ENCODE data around the gene ATP8B4.

Gene ATP8B4

GRCh38 chr15:50108461-50108860, 10.6 kb downstream of the ATP8B4 start:
- Histone ChIP-seq H2AFZ (ENCODE audit: insufficient read depth, low read length, poor library complexity) (no peak overlapping the region), H3K4me1 (ENCODE audit: control insufficient read depth in 1 of 2, insufficient read depth in 2 of 2, low read length in 2 of 2) (no peaks in the 10 kb centered on the region)

GRCh38 chr15:50107591-50108408, 11.2 kb downstream of the ATP8B4 start:
- H4K91ac ChIP-seq (ENCODE audit: low read depth, low read length) = no peak overlapping the region
- no peaks in the 10 kb centered on the region for H3K4me1 ChIP-seq (ENCODE audit: control insufficient read depth in 1 of 2, insufficient read depth in 2 of 2, low read length in 2 of 2)
- no peaks in the 10 kb centered on the region for H3K9me3 ChIP-seq (ENCODE audit: insufficient read depth, low read depth, low read length)
- peak overlapping the region; percentile 26 for H3K9ac ChIP-seq (ENCODE audit: low read length)
- H3K18ac ChIP-seq (ENCODE audit: low read length) = no peak overlapping the region
- no peak overlapping the region for H2BK12ac ChIP-seq (ENCODE audit: low read length)
- no peak overlapping the region for H2AFZ ChIP-seq (ENCODE audit: insufficient read depth, low read length, poor library complexity)
- H3K4ac ChIP-seq (ENCODE audit: low read depth, low read length) = no peak overlapping the region
- H3K4me2 ChIP-seq (ENCODE audit: low read length) = no peak overlapping the region
- H3K27me3 ChIP-seq (ENCODE audit: insufficient read depth, low read length) = no peaks in the 10 kb centered on the region
- no CpG with 5 or more reads among the region's 7 CpGs for WGBS (ENCODE audit: extremely low coverage, insufficient coverage, insufficient read length)
- no peak overlapping the region for H3K4me3 ChIP-seq (ENCODE audit: low read depth, low read length)
- no peaks in the 10 kb centered on the region for H3K79me2 ChIP-seq (ENCODE audit: control insufficient read depth, insufficient read depth, low read length, poor library complexity)
- no peak overlapping the region for H2BK120ac ChIP-seq (ENCODE audit: insufficient read depth, low read length, poor library complexity)
- no peak overlapping the region for H3K27ac ChIP-seq (ENCODE audit: low read depth, low read length)
- no peak overlapping the region for H2AK5ac ChIP-seq (ENCODE audit: low read length)
- peak in 1 of 2 donors; percentile 16 for DNase-seq
- no peak overlapping the region for H4K8ac ChIP-seq (ENCODE audit: low read depth, low read length)
- H3K36me3 ChIP-seq (ENCODE audit: control insufficient read depth in 1 of 2, insufficient read depth in 2 of 2, low read length in 2 of 2) = no peaks in the 10 kb centered on the region
- H3K14ac ChIP-seq (ENCODE audit: low read length) = no peak overlapping the region
- no peak overlapping the region for H2BK5ac ChIP-seq (ENCODE audit: low read depth, low read length, poor library complexity)
- no peaks in the 10 kb centered on the region for H3K79me1 ChIP-seq (ENCODE audit: low read length)
- H3K23ac ChIP-seq (ENCODE audit: low read length) = no peak overlapping the region
- no peak overlapping the region for H4K12ac ChIP-seq (ENCODE audit: low read depth, low read length)

More at GRCh38 chr15:50108461-50108860, 10.6 kb downstream of the ATP8B4 start:
- H4K8ac ChIP-seq (ENCODE audit: low read depth, low read length) = no peak overlapping the region
- DNase-seq = no peak
- no peak overlapping the region for H3K4ac ChIP-seq (ENCODE audit: low read depth, low read length)
- H2AK5ac ChIP-seq (ENCODE audit: low read length) = no peak overlapping the region
- H3K23ac ChIP-seq (ENCODE audit: low read length) = no peak overlapping the region
- no peak overlapping the region for H3K4me3 ChIP-seq (ENCODE audit: low read depth, low read length)
- H3K14ac ChIP-seq (ENCODE audit: low read length) = no peak overlapping the region
- no peaks in the 10 kb centered on the region for H3K36me3 ChIP-seq (ENCODE audit: control insufficient read depth in 1 of 2, insufficient read depth in 2 of 2, low read length in 2 of 2)
- no peak overlapping the region for H3K27ac ChIP-seq (ENCODE audit: low read depth, low read length)
- no peaks in the 10 kb centered on the region for H3K79me2 ChIP-seq (ENCODE audit: control insufficient read depth, insufficient read depth, low read length, poor library complexity)
- H2BK12ac ChIP-seq (ENCODE audit: low read length) = no peak overlapping the region
- no peaks in the 10 kb centered on the region for H3K27me3 ChIP-seq (ENCODE audit: insufficient read depth, low read length)
- WGBS (ENCODE audit: extremely low coverage, insufficient coverage, insufficient read length) = no CpG with 5 or more reads among the region's 4 CpGs
- no peak overlapping the region for H2BK5ac ChIP-seq (ENCODE audit: low read depth, low read length, poor library complexity)
- H3K18ac ChIP-seq (ENCODE audit: low read length) = no peak overlapping the region
- H2BK120ac ChIP-seq (ENCODE audit: insufficient read depth, low read length, poor library complexity) = no peak overlapping the region
- H3K9ac ChIP-seq (ENCODE audit: low read length) = no peak overlapping the region
- H4K91ac ChIP-seq (ENCODE audit: low read depth, low read length) = no peak overlapping the region
- H3K9me3 ChIP-seq (ENCODE audit: insufficient read depth, low read depth, low read length) = no peaks in the 10 kb centered on the region
- H3K4me2 ChIP-seq (ENCODE audit: low read length) = no peak overlapping the region
- no peaks in the 10 kb centered on the region for H3K79me1 ChIP-seq (ENCODE audit: low read length)
- H4K12ac ChIP-seq (ENCODE audit: low read depth, low read length) = no peak overlapping the region

GRCh38 chr15:50107157-50107556, 11.9 kb downstream of the ATP8B4 start:
- Histone ChIP-seq H3K27ac (ENCODE audit: low read depth, low read length) (no peak overlapping the region), H4K12ac (ENCODE audit: low read depth, low read length) (no peak overlapping the region), H3K4me3 (ENCODE audit: low read depth, low read length) (no peak overlapping the region), H3K36me3 (ENCODE audit: control insufficient read depth in 1 of 2, insufficient read depth in 2 of 2, low read length in 2 of 2) (no peaks in the 10 kb centered on the region), H2AFZ (ENCODE audit: insufficient read depth, low read length, poor library complexity) (no peak overlapping the region), H3K9ac (ENCODE audit: low read length) (no peak overlapping the region), H3K4me1 (ENCODE audit: control insufficient read depth in 1 of 2, insufficient read depth in 2 of 2, low read length in 2 of 2) (no peaks in the 10 kb centered on the region), H3K27me3 (ENCODE audit: insufficient read depth, low read length) (no peaks in the 10 kb centered on the region), H2BK5ac (ENCODE audit: low read depth, low read length, poor library complexity) (no peak overlapping the region), H3K18ac (ENCODE audit: low read length) (no peak overlapping the region), H3K14ac (ENCODE audit: low read length) (no peak overlapping the region), H3K4ac (ENCODE audit: low read depth, low read length) (no peak overlapping the region), H2BK120ac (ENCODE audit: insufficient read depth, low read length, poor library complexity) (no peak overlapping the region), H3K79me1 (ENCODE audit: low read length) (no peaks in the 10 kb centered on the region), H3K4me2 (ENCODE audit: low read length) (no peak overlapping the region), H3K79me2 (ENCODE audit: control insufficient read depth, insufficient read depth, low read length, poor library complexity) (no peaks in the 10 kb centered on the region), H3K9me3 (ENCODE audit: insufficient read depth, low read depth, low read length) (no peaks in the 10 kb centered on the region), H2BK12ac (ENCODE audit: low read length) (no peak overlapping the region), H3K23ac (ENCODE audit: low read length) (no peak overlapping the region), H2AK5ac (ENCODE audit: low read length) (no peak overlapping the region), H4K91ac (ENCODE audit: low read depth, low read length) (no peak overlapping the region), H4K8ac (ENCODE audit: low read depth, low read length) (no peak overlapping the region)
- no peak for DNase-seq
- no CpG with 5 or more reads among the region's 4 CpGs for WGBS (ENCODE audit: extremely low coverage, insufficient coverage, insufficient read length)

- no peak overlapping the region for H2BK5ac ChIP-seq (ENCODE audit: low read depth, low read length, poor library complexity)
- no peak overlapping the region for H4K12ac ChIP-seq (ENCODE audit: low read depth, low read length)
- no peaks in the 10 kb centered on the region for H3K4me1 ChIP-seq (ENCODE audit: control insufficient read depth in 1 of 2, insufficient read depth in 2 of 2, low read length in 2 of 2)
- no peak overlapping the region for H2BK12ac ChIP-seq (ENCODE audit: low read length)
- H3K27me3 ChIP-seq (ENCODE audit: insufficient read depth, low read length) = no peaks in the 10 kb centered on the region
- no peak overlapping the region for H3K27ac ChIP-seq (ENCODE audit: low read depth, low read length)
- no peak overlapping the region for H3K4me2 ChIP-seq (ENCODE audit: low read length)
- H3K14ac ChIP-seq (ENCODE audit: low read length) = no peak overlapping the region
- H3K18ac ChIP-seq (ENCODE audit: low read length) = no peak overlapping the region
- H3K4ac ChIP-seq (ENCODE audit: low read depth, low read length) = no peak overlapping the region
- WGBS (ENCODE audit: extremely low coverage, insufficient coverage, insufficient read length) = no CpG with 5 or more reads among the region's 5 CpGs
- H3K36me3 ChIP-seq (ENCODE audit: control insufficient read depth in 1 of 2, insufficient read depth in 2 of 2, low read length in 2 of 2) = no peaks in the 10 kb centered on the region
- H3K9ac ChIP-seq (ENCODE audit: low read length) = no peak overlapping the region
- H2AK5ac ChIP-seq (ENCODE audit: low read length) = no peak overlapping the region
- no peak overlapping the region for H3K4me3 ChIP-seq (ENCODE audit: low read depth, low read length)
- no peak overlapping the region for H3K23ac ChIP-seq (ENCODE audit: low read length)
- no peak overlapping the region for H2AFZ ChIP-seq (ENCODE audit: insufficient read depth, low read length, poor library complexity)
- H4K91ac ChIP-seq (ENCODE audit: low read depth, low read length) = no peak overlapping the region
- no peaks in the 10 kb centered on the region for H3K79me2 ChIP-seq (ENCODE audit: control insufficient read depth, insufficient read depth, low read length, poor library complexity)
- no peaks in the 10 kb centered on the region for H3K9me3 ChIP-seq (ENCODE audit: insufficient read depth, low read depth, low read length)
- no peak overlapping the region for H2BK120ac ChIP-seq (ENCODE audit: insufficient read depth, low read length, poor library complexity)
- no peaks in the 10 kb centered on the region for H3K79me1 ChIP-seq (ENCODE audit: low read length)
- no peak overlapping the region for H4K8ac ChIP-seq (ENCODE audit: low read depth, low read length)
- no peak for DNase-seq
Measured at GRCh38 chr15:50106457-50106856, 12.6 kb downstream of the ATP8B4 start.
